ENCODE measurements around the gene MAPK10.
A peak's percentile ranks its signal among the peaks of the same experiment; 100 is the strongest.
"Not testable (repeated sequence)": the region's sequence is repeated elsewhere in the genome, so short reads cannot be mapped to it uniquely, and the experiment has no call there.

MAPK10 gene

GRCh38 chr4:86338989-86339388, 20.9 kb downstream of the MAPK10 start:
- DNase-seq (ENCODE audit: low spot score): peak; percentile 76

- no peak for DNase-seq (ENCODE audit: low spot score)
Observed at GRCh38 chr4:86338521-86338920, 21.3 kb downstream of the MAPK10 start.

DNA sequence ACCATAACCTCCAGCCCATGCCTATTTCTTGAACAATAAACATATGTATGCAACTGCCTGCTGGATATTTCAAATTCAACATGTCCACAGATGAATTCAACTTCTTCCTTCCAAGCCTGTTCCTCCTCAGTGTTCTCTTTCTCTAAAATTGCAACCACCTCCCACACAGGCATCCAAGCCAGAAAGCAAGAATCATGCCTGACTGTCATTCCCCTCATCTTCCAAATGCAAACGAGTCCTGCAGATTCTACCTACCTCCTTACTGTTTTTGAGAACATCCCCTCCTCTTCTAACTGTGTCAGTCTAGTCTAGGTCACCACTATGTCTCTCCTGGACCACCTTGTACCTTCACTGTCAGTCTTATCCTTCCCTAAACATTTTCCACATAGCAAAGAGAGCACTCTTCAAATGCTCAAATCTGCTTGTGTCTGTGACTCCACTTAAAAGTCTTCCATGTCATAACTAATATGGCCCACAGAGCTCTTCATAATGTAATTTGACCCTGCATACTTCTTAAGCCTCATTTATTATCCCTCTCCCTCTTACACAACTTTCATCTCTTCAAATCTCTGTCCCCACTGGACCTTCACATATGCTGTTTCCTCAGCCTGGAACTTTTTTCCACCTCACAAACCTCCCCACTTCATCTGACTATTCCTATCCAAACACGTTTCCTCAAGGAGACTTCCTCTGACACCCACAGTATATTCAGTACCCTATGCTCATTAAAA, 25.7 kb downstream of the MAPK10 start:
- DNase-seq (ENCODE audit: low spot score): no peak

- DNase-seq (ENCODE audit: low spot score): no peak
Observed at GRCh38 chr4:86333236-86333635, 26.6 kb downstream of the MAPK10 start.

DNA sequence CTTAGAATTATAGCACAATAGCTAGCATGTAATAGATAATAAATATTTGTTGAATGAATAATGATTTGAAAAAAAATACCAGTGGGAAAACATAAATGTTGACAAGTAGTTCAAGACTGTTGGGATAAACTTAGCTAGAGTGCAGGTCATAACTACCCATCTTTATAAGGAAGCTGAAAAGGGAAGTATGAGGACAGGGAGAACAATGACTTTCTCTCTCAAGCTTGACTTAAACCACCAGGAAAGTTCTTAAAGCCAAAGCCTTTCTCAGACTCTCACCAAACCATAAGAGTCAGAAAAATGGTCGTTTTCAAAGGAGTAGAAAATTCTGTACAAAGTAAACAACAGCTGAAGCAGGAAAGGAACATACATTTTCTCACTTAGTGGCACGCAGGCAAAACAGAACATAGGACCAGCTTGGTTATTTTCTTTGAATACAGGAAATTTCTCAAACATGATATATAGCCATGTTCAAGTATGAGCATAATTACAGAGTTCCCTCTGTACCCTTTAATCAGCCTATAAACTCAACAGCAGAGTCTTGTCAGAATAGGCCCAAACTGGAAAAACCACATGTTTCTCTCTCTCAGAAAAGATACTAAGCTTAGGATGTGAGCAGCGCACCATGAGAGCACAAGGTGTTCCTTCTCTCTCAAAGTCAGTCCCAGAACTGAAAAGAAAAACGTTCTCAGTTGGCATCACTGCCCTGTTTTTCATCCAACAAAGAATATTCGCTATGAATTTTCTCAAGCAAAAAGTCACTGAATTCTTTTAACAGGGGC, 28.7 kb downstream of the MAPK10 start:
- no peak for DNase-seq (ENCODE audit: low spot score)

DNA sequence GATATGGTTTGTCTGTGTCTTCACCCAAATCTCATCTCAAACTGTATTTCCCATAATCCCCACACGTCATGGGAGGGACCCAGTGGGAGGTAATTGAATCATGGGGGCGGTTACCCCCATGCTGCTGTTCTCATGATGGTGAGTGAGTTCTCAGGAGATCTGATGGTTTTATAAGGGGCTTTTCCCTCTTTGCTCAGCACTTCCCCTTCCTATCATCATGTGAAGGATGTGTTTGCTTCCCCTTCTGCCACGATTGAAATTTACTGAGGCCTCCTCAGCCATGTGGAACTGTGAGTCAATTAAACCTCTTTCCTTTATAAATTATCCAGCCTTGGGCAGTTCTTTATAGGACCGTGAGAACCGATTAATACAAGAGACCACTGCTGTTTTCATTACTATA, 29.4 kb downstream of the MAPK10 start:
- DNase-seq (ENCODE audit: low spot score): not testable (repeated sequence)

DNA sequence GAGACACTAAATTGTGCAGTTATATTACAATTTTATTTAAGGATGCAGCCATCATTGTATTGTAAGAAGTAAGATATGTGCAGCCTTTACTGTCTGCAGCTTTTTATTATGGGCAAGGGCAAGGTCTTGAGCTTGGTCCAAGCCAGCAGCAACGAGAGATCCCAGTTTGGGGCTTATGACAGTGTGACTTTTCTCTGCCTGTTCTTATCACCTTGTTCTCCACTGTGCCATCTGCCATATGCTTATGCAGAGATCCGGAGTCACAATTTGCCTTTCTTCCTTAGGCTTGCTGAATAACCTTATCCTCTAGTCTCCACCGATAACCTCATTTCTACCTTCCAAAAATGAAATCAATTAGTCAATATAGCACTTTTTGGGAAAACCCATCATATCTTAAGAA, 30.4 kb downstream of the MAPK10 start:
- DNase-seq (ENCODE audit: low spot score): no peak

DNA sequence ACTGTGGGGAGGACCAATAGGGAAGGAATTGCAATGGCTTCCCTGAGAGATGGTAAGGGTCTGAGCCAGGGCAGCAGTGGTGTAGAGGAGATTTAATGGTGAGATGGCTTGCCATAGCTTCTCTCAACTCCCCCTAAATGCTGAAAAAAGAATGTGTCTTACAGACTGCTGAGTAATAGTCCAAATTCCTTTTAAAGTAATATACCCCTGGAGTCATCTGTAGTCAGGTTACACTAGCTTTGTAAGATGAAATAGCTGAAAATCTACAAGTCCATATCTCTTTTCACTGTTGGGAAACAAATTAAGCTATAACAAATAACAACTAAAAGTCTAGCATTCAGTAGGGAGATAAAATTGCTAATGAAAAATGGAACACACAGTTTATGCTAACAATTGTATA, 33.5 kb downstream of the MAPK10 start:
- no peak for DNase-seq (ENCODE audit: low spot score)

GRCh38 chr4:86319390-86319789, 40.5 kb downstream of the MAPK10 start:
- DNase-seq (ENCODE audit: low spot score): no peak

GRCh38 chr4:86315579-86315978, 44.3 kb downstream of the MAPK10 start:
- DNase-seq (ENCODE audit: low spot score): no peak

- no peak for DNase-seq (ENCODE audit: low spot score)
Observed at GRCh38 chr4:86313656-86314055, 46.2 kb downstream of the MAPK10 start.

GRCh38 chr4:86307432-86307831, 52.4 kb downstream of the MAPK10 start:
- DNase-seq (ENCODE audit: low spot score): peak; percentile 4

- DNase-seq (ENCODE audit: low spot score): peak; percentile 43
Observed at GRCh38 chr4:86306816-86307215, 53.0 kb downstream of the MAPK10 start.

- no peak for DNase-seq (ENCODE audit: low spot score)
Observed at GRCh38 chr4:86302830-86303229, 57.0 kb downstream of the MAPK10 start.

DNA sequence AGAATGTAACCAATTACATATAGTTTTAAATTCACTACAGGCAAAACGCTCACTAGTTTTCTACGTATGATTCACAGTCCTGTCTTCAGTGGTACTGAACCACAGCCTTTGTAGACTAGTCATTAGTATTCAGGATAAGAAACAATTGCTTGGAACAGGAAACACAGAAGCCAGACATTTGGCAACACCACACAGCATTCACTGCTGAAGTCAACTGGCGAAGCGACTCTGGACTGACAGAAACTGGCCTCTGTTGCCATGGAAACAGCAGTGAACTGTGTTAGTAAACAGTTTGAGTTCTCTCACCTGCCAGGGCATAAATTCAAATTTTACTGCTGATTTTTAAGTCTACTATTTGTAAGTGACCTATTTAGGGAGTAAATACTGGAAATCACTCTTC, 57.6 kb downstream of the MAPK10 start:
- DNase-seq (ENCODE audit: low spot score): peak; percentile 6

GRCh38 chr4:86300516-86300915, 59.3 kb downstream of the MAPK10 start:
- DNase-seq (ENCODE audit: low spot score): no peak

DNA sequence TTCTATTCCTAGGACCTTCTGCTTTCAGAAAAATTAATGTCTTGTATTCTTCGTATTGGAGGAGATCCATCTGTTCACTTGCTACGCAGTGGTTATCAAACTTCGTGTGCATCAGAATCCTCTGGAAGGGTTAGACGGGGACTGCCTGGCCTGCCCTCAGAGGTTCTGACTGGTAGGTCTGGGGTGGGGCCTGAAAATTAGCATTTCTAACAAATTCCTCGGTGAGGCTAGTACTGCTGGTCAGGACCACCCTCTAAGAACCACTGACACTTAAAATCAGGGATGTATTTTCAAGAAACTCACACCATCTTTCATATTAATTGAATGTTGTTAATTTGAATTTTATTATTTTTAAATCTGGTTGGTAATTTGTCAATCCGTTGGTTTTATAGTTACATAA, 63.0 kb downstream of the MAPK10 start:
- no peak for DNase-seq (ENCODE audit: low spot score)

GRCh38 chr4:86294883-86295282, 65.0 kb downstream of the MAPK10 start:
- no peak for DNase-seq (ENCODE audit: low spot score)

GRCh38 chr4:86291180-86291579, 68.7 kb downstream of the MAPK10 start:
- DNase-seq (ENCODE audit: low spot score): no peak

DNA sequence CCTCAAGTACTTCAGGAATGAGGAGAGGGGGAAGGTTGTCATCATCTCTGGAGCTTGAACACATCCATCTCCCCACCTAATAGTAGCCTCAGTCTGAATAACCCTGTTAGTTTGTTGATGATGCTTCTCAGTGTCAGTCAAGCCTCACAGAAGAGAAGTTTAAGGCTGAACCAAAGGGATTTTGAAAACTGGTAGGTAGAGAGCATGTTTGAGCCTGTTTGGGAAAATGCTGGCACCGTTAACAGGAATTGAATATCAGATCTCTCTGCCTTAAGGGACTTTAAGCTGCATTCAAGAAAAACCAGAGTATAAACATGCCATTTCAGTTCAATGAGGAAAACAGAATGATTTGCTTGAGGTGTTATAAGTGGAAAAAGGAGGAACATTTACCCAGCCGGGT, 73.1 kb downstream of the MAPK10 start:
- DNase-seq (ENCODE audit: low spot score): no peak

DNA sequence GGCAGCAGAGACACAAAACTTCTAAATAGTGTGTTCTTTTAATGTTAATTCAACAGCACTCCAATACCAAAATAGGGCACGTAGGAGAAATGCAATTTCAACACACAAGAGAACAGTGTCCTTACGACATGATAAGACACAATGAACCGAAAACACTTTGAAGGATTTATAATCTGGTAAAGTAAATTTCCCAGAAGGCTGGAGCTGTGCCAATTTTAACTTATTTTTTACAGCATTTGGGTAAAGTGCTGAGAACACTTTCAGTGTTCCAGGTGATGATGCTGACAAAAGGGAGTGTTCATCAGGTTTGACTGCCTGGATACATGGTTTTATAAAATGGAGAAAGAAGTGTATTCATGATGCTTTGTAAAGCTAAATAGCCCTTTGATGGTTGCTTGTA, 76.5 kb downstream of the MAPK10 start:
- DNase-seq (ENCODE audit: low spot score): no peak

GRCh38 chr4:86280246-86280645, 79.6 kb downstream of the MAPK10 start:
- DNase-seq (ENCODE audit: low spot score): no peak

GRCh38 chr4:86279293-86279960, 80.4 kb downstream of the MAPK10 start:
- no peak for DNase-seq (ENCODE audit: low spot score)
